Keratinocyte (primary cell): ENCODE results near the gene BSG. TPM values are rescaled to one million over a fixed set of nuclear protein-coding genes. Genes with fewer than 3 reads are reported as not detected.

ENCODE experiments used
- DNase-seq: peaks from one replicate; pipeline ENCODE4 v3.0.0-alpha.2; 2011; ENCODE audit warnings: low read depth, missing footprints, low spot score
- FAIRE-seq: peaks from 2 replicates; lab custom pipeline; 2011; peaks lifted over from hg19 to GRCh38; lab: Jason Lieb, UNC
- H2AFZ ChIP-seq: 2 replicates; pipeline ENCODE4 v1.6.0; 2012; ENCODE audit warnings: low read length, control low read depth, inconsistent platforms; ENCODE audit not compliant: control insufficient read depth
- H3K27ac ChIP-seq: 2 replicates; pipeline ENCODE4 v1.5.1; 2011; ENCODE audit warnings: low read length; ENCODE audit not compliant: control insufficient read depth, insufficient read depth
- H3K27me3 ChIP-seq: 3 replicates; pipeline ENCODE4 v1.6.0; 2011; ENCODE audit warnings: low read length; ENCODE audit not compliant: control insufficient read depth, insufficient read depth; ENCODE audit errors: extremely low read depth
- H3K36me3 ChIP-seq, 2 experiments: 2 replicates in 1 of 2; 3 replicates in 1 of 2; pipeline ENCODE4 v1.5.1; 2011; ENCODE audit warnings: low read length in 2 of 2, mild to moderate bottlenecking in 1 of 2; ENCODE audit not compliant: control insufficient read depth in 2 of 2, insufficient read depth in 2 of 2; ENCODE audit errors: extremely low read depth in 1 of 2
- H3K4me1 ChIP-seq: 3 replicates; pipeline ENCODE4 v1.5.1; 2011; ENCODE audit warnings: low read length; ENCODE audit not compliant: control insufficient read depth, insufficient read depth; ENCODE audit errors: extremely low read depth
- H3K4me2 ChIP-seq: 3 replicates; pipeline ENCODE4 v1.6.0; 2011; ENCODE audit warnings: low read depth, low read length; ENCODE audit not compliant: control insufficient read depth, insufficient read depth; ENCODE audit errors: extremely low read depth
- H3K4me3 ChIP-seq, 3 experiments: fragments of 200-600 bp in 1 of 3; sonication (generic) in 1 of 3; 2 replicates in 2 of 3; 3 replicates in 1 of 3; pipeline ENCODE4 v1.5.1; 2011 to 2016; ENCODE audit warnings: low read length in 3 of 3, mild to moderate bottlenecking in 3 of 3, control low read depth in 2 of 3, inconsistent platforms in 1 of 3, low read depth in 1 of 3, mixed read lengths in 1 of 3, mixed run types in 1 of 3, moderate library complexity in 1 of 3; ENCODE audit not compliant: control insufficient read depth in 2 of 3, insufficient read depth in 2 of 3; ENCODE audit errors: extremely low read depth in 1 of 3
- H3K79me2 ChIP-seq: 2 replicates; pipeline ENCODE4 v1.6.0; 2012; ENCODE audit warnings: low read length; ENCODE audit not compliant: control insufficient read depth, insufficient read depth
- H3K9ac ChIP-seq: 3 replicates; pipeline ENCODE4 v1.6.0; 2011; ENCODE audit warnings: low read length; ENCODE audit not compliant: control insufficient read depth, insufficient read depth; ENCODE audit errors: extremely low read depth
- H3K9me1 ChIP-seq: 3 replicates; pipeline ENCODE4 v1.6.0; 2011; ENCODE audit warnings: low read length; ENCODE audit not compliant: control insufficient read depth, insufficient read depth; ENCODE audit errors: extremely low read depth
- H3K9me3 ChIP-seq: 2 replicates; pipeline ENCODE4 v1.5.1; 2012; ENCODE audit warnings: low read depth, low read length; ENCODE audit not compliant: control insufficient read depth
- H4K20me1 ChIP-seq: 3 replicates; pipeline ENCODE4 v1.6.0; 2011; ENCODE audit warnings: low read length; ENCODE audit not compliant: control insufficient read depth, insufficient read depth; ENCODE audit errors: extremely low read depth
- CTCF ChIP-seq, 3 experiments: IDR thresholded peaks in 1 of 3; conservative IDR thresholded peaks in 1 of 3; optimal IDR thresholded peaks in 1 of 3; 2 replicates in 2 of 3; 3 replicates in 1 of 3; pipeline versions ENCODE3 to v1.5.1; 2011; ENCODE audit warnings: low read length in 3 of 3, mild to moderate bottlenecking in 3 of 3, moderate library complexity in 2 of 3, control low read depth in 1 of 3, inconsistent platforms in 1 of 3; ENCODE audit not compliant: insufficient read depth in 2 of 3; ENCODE audit errors: extremely low read depth in 1 of 3
- EZH2 ChIP-seq: IDR thresholded peaks from one replicate; pipeline ENCODE4 v1.6.1; 2012; ENCODE audit warnings: inconsistent platforms, mild to moderate bottlenecking, low read length, moderate library complexity
- dilution Hi-C: fragments of 300-500 bp; cut with MboI; formaldehyde crosslinking; loops from one replicate; pipeline ENCODE4 v1.7.0; 2020; ENCODE audit warnings: low sequenced_read_pairs; ENCODE audit not compliant: extremely low pct_ligation_motif_present
- polyA plus RNA-seq, 5 experiments: library from polyadenylated mRNA; depleted of rRNA in 3 of 5; stranded (reverse) in 3 of 5; stranded (forward) in 1 of 5; unstranded in 1 of 5; fragments of >200 nt; gene quantifications; 1 replicate in 1 of 5; 2 replicates in 3 of 5; 3 replicates in 1 of 5; pipeline versions ENCODE4 v1.2.1 to v1.2.3, GENCODE V29; 2011 to 2012; ENCODE audit warnings: missing spikeins in 2 of 5, low read depth in 1 of 5, low replicate concordance in 1 of 5

The BSG gene
- polyA plus RNA-seq, 1 donor (not counting 4 experiments of a cell fraction or from before 2014, with no cell fraction given) = 388 TPM

DNA sequence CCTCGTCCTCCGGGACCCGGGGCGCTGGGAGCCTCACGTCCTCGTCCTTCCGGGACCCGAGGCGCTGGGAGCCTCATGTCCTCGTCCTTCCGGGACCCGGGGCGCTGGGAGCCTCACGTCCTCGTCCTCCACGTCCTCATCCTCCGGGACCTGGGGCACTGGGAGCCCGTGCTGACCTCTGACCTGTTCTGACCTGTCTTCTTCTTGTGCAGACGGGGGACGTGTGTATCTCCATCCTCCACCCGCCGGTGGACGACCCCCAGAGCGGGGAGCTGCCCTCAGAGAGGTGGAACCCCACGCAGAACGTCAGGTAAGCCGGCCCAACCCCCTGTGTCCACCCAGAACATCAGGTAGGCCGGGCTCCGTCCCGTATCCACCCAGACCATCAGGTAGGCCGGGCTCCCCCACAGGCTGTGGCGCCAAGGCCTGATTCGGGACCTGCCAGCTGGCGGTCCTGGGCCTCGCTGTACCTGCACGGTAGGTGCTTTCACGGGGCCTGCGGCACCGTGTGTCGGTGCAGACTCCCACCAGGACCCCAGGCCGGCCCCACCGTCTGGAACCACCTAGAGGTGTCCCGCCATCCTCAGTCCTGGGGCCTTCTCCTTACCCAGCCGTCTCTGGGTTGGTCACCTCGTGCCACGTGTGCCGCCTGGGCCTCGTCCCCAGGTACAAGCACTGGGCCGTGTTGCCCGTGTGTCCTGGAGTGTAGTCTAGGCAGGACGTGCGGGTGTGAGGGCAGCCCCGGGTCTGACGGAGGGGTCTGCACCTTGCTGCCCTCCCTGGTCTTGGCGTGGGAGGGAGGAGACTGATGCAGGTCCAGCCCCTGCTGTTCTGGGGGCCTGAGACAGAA is 36.1 kb upstream of the BSG start:
- Histone ChIP-seq H3K27me3 (no peaks in the 10 kb centered on the region), H2AFZ (no peak overlapping the region), H3K9me3 (no peaks in the 10 kb centered on the region), H3K9me1 (peaks cover 4% of the 10 kb centered on the region), H3K79me2 (peaks cover 47% of the 10 kb centered on the region), H3K4me2 (no peak overlapping the region), H3K4me1 (peaks cover 13% of the 10 kb centered on the region), H3K27ac (no peak overlapping the region), H3K4me3 (no peak overlapping the region), H3K36me3 (peaks cover 12 to 16% of the 10 kb centered on the region in 2 experiments), H4K20me1 (peaks cover 22% of the 10 kb centered on the region), H3K9ac (no peak overlapping the region)
- TF ChIP-seq CTCF (optimal IDR thresholded peaks at IDR 0.05 in 1 of 3, IDR thresholded peaks at IDR 0.05 in 1 of 3, conservative IDR thresholded peaks at IDR 0.05 in 1 of 3; ENCODE audit: extremely low read depth in 1 of 3, insufficient read depth in 2 of 3, low read length in 3 of 3) (no peak), EZH2 (no peak)
- FAIRE-seq (no peak), DNase-seq (no peak)
- dilution Hi-C loops = no loop called here

GRCh38 chr19:536881-537404 is 35.5 kb upstream of the BSG start:
- H3K4me3 ChIP-seq = no peak overlapping the region
- H3K9me3 ChIP-seq = no peaks in the 10 kb centered on the region
- no peaks in the 10 kb centered on the region for H3K27me3 ChIP-seq
- DNase-seq (no peak), FAIRE-seq (no peak)
- H3K27ac ChIP-seq = no peak overlapping the region
- no peak overlapping the region for H3K4me2 ChIP-seq
- dilution Hi-C loops = no loop called here
- H3K36me3 ChIP-seq = peaks cover 15 to 19% of the 10 kb centered on the region in 2 experiments
- peaks cover 13% of the 10 kb centered on the region for H3K4me1 ChIP-seq
- H4K20me1 ChIP-seq = peaks cover 22% of the 10 kb centered on the region
- no peak overlapping the region for H2AFZ ChIP-seq
- H3K79me2 ChIP-seq = peaks cover 44% of the 10 kb centered on the region
- H3K9me1 ChIP-seq = peaks cover 4% of the 10 kb centered on the region
- TF ChIP-seq CTCF (optimal IDR thresholded peaks at IDR 0.05 in 1 of 3, IDR thresholded peaks at IDR 0.05 in 1 of 3, conservative IDR thresholded peaks at IDR 0.05 in 1 of 3; ENCODE audit: extremely low read depth in 1 of 3, insufficient read depth in 2 of 3, low read length in 3 of 3) (no peak), EZH2 (no peak)
- H3K9ac ChIP-seq = no peak overlapping the region
